NCI-H748 treated with DMSO at 0.1 percent for 48 hours (cell line): ENCODE results near the gene PPP1R9A.

ENCODE experiments used
- DNase-seq: peaks from one replicate; lab custom pipeline; 2025; lab: John Stamatoyannopoulos, UW

The PPP1R9A gene

GRCh38 chr7:95035295-95035694 is 127.9 kb downstream of the PPP1R9A start:
- no peak for DNase-seq

DNA sequence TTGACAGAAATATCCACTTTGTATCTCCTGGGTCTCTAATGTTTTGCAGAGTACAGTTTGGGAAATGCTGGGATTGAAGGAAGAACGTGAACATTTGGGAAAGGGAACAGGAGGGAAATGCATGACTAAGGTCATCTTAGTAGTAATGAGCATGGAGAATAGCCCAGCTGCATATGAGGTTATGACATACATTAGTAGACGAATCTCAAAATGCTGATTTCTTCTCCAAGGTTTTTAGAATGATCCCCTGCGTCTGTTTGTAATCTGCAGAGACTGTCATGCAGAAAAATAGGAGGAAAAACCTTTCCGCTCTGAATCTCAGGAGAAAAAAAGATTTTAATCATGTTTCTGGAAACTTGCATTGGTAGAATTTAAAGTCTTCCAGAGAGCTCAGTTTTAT is 133.6 kb downstream of the PPP1R9A start:
- no peak for DNase-seq

GRCh38 chr7:95045236-95045923 is 138.0 kb downstream of the PPP1R9A start:
- peak; percentile 59 for DNase-seq

- no peak for DNase-seq
These were observed 139.3 kb downstream of the PPP1R9A start for GRCh38 chr7:95046494-95047240.

GRCh38 chr7:95047291-95047690 is 139.9 kb downstream of the PPP1R9A start:
- no peak for DNase-seq

- DNase-seq, result no peak
These were observed 145.2 kb downstream of the PPP1R9A start for GRCh38 chr7:95052566-95053094.

DNA sequence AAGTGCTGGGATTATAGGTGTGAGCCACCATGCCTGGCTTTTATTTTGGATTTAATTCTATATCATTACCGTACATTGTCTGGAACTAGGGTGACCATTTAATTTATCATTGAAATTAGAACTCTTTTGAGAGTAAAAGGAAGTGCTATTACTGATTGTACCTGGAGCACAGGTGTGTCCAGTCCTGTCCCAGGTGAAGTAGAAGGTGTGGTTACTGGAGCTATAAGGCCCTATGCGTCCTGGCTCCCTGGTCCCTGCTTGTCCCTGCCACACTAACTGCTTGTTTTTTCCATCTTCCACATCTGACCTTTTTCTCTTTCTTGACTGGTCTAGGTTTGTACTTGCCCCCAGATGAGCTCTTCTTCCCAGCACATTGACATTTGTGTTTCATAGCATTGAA is 147.0 kb downstream of the PPP1R9A start:
- DNase-seq, result no peak

GRCh38 chr7:95055295-95055694 is 147.9 kb downstream of the PPP1R9A start:
- no peak for DNase-seq

- no peak for DNase-seq
These were observed 148.8 kb downstream of the PPP1R9A start for GRCh38 chr7:95056107-95056739.

- DNase-seq, result no peak
These were observed 149.5 kb downstream of the PPP1R9A start for GRCh38 chr7:95056901-95057300.

DNA sequence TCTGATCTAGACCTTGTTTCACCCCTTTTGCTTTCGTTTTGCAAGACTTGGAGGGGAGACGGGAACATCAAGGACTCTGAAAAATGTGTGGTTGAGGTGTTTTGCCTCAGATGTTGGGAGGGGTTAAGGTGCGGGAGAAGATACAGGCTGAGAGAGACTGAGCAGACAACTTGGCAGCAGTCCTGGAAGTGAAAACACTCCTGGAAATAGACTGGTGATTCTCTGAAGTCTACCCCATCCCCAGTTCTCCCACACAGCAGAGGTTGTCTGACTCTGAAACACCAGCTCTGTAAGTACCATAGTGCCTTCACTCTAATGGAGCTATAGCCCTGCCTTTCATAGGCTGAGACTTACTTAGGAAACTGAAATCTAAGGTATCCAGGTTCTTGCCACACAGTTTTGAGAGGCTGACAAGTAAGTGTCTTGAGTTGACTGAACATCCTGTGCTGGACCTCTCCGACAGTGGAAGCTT is 152.5 kb downstream of the PPP1R9A start:
- DNase-seq, result no peak

- DNase-seq, result no peak
These were observed 155.5 kb downstream of the PPP1R9A start for GRCh38 chr7:95062901-95063300.

DNA sequence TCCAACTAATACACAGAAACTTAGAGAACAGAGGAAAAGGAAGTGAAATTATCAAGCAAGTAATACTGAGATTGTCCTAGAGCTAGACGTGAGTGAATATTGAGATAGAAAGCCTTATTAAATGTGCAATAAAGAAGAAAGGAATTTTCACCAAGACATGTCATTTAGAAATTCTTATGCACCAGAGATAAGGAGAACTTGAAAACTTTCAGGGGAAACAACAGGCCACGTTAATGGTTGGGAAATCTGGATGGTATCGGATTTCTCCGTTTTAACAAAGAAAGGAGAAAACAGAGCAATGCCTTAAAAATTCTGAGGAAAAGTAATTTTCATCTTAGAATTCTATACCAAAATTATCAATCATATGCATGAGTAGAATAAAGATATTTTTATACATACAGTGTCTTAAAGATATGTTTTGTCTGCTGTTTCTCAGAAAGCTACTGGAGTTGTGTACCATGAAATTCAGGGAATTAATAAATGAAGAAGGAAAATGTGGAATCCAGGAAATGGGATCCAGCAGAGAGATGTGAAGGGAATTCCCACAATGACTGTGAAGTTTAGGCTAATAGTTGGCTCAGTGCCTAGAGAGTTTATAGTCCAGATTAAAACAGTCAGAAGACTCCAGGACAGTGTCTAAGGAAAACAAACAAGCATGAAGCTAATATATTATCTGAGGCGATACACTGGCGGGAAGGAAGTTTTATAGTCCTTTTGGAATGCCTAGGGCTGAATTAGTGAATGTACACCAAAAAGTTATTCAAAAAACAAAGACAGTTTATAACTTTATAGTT is 159.5 kb downstream of the PPP1R9A start:
- no peak for DNase-seq

- no peak for DNase-seq
These were observed 181.3 kb downstream of the PPP1R9A start for GRCh38 chr7:95088536-95089215.

DNA sequence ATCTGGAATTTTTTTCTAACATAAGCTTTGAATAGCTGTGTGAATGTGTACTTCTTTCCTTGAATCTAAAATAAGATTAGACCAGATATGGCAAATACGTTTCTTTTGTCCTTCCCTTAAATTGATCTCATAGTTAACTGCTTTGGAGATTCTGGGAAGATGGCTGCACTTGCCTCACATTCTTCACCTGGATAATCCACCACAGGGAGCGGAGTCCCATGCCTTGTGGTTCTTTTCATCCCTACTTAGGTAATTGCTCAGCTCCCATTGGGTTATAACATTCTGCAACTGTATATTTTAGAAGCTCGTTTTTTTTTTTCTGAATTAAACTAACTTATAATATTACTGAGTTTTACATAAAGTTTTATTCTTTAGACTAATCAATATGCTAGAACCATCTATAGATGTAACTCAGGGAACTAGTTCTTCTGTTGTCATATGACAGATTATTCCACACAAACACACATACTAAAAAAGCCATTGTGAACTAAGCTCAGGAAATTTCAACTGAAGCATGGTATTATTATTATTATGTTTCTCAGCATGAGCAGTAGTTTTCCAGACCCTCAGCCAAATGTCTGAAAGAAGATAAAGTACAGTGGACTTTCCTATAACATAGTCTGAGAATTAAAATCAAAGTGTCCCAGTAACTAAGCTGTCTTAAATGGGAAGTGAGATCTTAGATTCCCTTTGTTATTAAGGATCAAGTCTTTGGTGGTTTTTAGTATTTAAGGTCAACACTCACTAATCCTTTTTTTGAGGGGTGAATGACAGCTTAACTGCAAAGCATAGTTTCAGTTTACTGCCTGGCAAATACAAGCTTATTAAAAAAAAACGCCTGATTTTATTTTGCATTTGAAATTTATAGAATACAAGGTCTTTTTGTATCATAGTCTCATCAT is 182.3 kb downstream of the PPP1R9A start:
- no peak for DNase-seq

- DNase-seq, result no peak
These were observed 184.9 kb downstream of the PPP1R9A start for GRCh38 chr7:95092324-95092723.

GRCh38 chr7:95095259-95095965 is 188.0 kb downstream of the PPP1R9A start:
- DNase-seq, result no peak

DNA sequence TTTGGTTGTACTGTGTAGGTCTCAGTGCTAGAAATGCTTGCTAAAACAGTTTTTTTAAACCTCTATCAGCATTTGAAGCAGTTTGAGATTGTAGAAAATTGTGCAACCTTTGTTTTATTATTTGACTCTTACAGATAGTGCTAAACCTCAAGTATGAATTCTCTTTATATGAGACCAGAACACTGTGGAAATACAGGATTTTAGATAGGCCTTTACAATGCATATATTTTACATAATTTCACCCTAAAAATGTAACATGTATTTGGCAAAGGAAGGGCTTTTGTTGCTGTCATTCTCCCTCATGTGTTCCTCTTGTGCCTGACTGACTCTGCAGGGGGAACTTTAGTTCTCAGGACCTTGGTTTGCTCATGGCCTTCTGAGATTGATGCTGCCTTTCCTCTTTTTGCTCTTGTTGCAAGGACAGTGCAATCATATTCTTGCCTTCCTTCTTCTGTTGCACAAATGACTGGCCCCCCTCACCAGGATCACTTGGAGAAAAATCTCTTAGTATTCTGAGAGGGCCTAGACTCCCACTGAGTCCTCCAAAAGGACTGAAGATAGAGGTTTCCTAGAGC is 188.7 kb downstream of the PPP1R9A start:
- DNase-seq, result no peak

GRCh38 chr7:95097291-95097690 is 189.9 kb downstream of the PPP1R9A start:
- DNase-seq, result no peak
